Heart left ventricle (tissue), 16 donors: ENCODE results near the gene FLII. TPM values are rescaled to one million over a fixed set of nuclear protein-coding genes. Genes with fewer than 3 reads are reported as not detected.

Experiments used
- ATAC-seq, 4 donors: fragments of 200-7000 bp; cut with Tn5 transposase; one replicate each; pipeline ENCODE4 v1.9.1; 2020 to 2022; ENCODE audit warnings: moderate library complexity in 4 of 4, mild to moderate bottlenecking in 3 of 4, moderate number of reproducible peaks in 1 of 4
- DNase-seq, 5 donors: peaks; one replicate each; pipeline ENCODE4 v3.0.0-alpha.2; 2020
- H3K27ac ChIP-seq, 12 donors: fragments of 200-600 bp; sonication (generic) in 4 of 12; one replicate each; pipeline versions ENCODE4 v1.5.0 to v1.8.0; 2016 to 2022; ENCODE audit warnings: mild to moderate bottlenecking in 2 of 12
- H3K27me3 ChIP-seq, 9 donors: fragments of 200-600 bp; sonication (generic) in 2 of 9; one replicate each; pipeline versions ENCODE4 v1.5.1 to v1.8.0; 2016 to 2022; ENCODE audit warnings: mild to moderate bottlenecking in 3 of 9
- H3K36me3 ChIP-seq, 9 donors: fragments of 200-600 bp; sonication (generic) in 2 of 9; one replicate each; pipeline versions ENCODE4 v1.5.0 to v1.8.0; 2018 to 2022; ENCODE audit warnings: mild to moderate bottlenecking in 2 of 9
- H3K4me1 ChIP-seq, 12 donors: fragments of 200-600 bp; sonication (generic) in 4 of 12; one replicate each; pipeline versions ENCODE4 v1.5.0 to v1.8.0; 2016 to 2022; ENCODE audit warnings: mild to moderate bottlenecking in 3 of 12
- H3K4me3 ChIP-seq, 12 donors: fragments of 200-600 bp; sonication (generic) in 4 of 12; one replicate each; pipeline versions ENCODE4 v1.5.0 to v1.8.0; 2017 to 2022; ENCODE audit warnings: mild to moderate bottlenecking in 9 of 12, moderate library complexity in 4 of 12
- H3K9me3 ChIP-seq, 12 donors: fragments of 200-600 bp; sonication (generic) in 4 of 12; one replicate each; pipeline versions ENCODE4 v1.5.0 to v1.8.0; 2016 to 2022; ENCODE audit warnings: mild to moderate bottlenecking in 1 of 12
- CTCF ChIP-seq, 12 donors: fragments of 200-600 bp; sonication (generic) in 4 of 12; IDR thresholded peaks; one replicate each; pipeline versions ENCODE4 v1.5.0 to v1.8.0; 2018 to 2022; ENCODE audit warnings: antibody characterized with exemption in 12 of 12, mild to moderate bottlenecking in 5 of 12
- POLR2A ChIP-seq, 2 donors: fragments of 450-650 bp; IDR thresholded peaks; one replicate each; pipeline ENCODE4 v1.6.1; 2017; ENCODE audit warnings: antibody characterized with exemption in 2 of 2, mild to moderate bottlenecking in 2 of 2, moderate library complexity in 2 of 2
- WGBS, 4 donors: extraction: QIAGEN DNeasy Blood & Tissue Kit in 2 of 4; methylation state at CpG; one replicate each; pipeline versions ENCODE4 v1.1.5 to v1.1.7; 2013 to 2018; 5-methylcytosine and 5-hydroxymethylcytosine counted together
- intact Hi-C, 10 donors: fragments of 100-400 bp; cut with DNase I; formaldehyde crosslinking; loops; one replicate each; pipeline versions ENCODE4 v1.11.1 to v1.14.2; 2022
- polyA plus RNA-seq, 2 donors: library from polyadenylated mRNA; stranded (reverse); fragments of 200-250 nt; gene quantifications; one replicate each; pipeline ENCODE4 v1.2.3, GENCODE V29; 2013
- total RNA-seq, 9 donors: library from RNA; depleted of rRNA in 2 of 9; stranded (reverse); fragments of >200 nt in 2 of 9; fragmentation: NEBNext Ultra II Directional in 3 of 9; extraction: Animal tissue kit (Norgen Biotek cat#: 25700) in 3 of 9; gene quantifications; one replicate each; pipeline versions ENCODE4 v1.1.0 to v1.2.4, GENCODE V29; 2016 to 2023
- donor health status: ischemic (EF 13 %, LVEDD 7.1; RV severe dilation, severe dysfunction).
- donor health status: healthy with polysubstance abuse.
- donor health status: DM: no; HTN: yes; CAD: no.
- donor health status: DM: no; HTN: no; CAD: no.
- donor health status: ischemic (EF 25% LVEDD 6.9; RV normal size, moderate dysfunction).
- donor health status: ischemic (EF 25% LVEDD 5.7; RV mildly dilated, moderate dysfunction).
- donor health status: healthy.
- donor health status: DM: yes; HTN: yes; CAD: no.
- donor health status: ischemic (EF 35%, LVEDD 5.7; RV mildly dilated, moderate dysfunction).
- donor health status: nonischemic (EF 11% LVEDD 7.7; RV severe dilation, severe dysfunction).
- donor health status: DM: yes; HTN: yes; CAD: no.
- donor health status: PGD.
- donor health status: ischemic (EF 29% LVEDD 5.4; RV normal size, mild dysfunction).
- donor health status: nonischemic (EF 23%, LVEDD 6.1; RV moderate dilation, normal function).

FLII gene
- total and polyA plus RNA-seq, 11 donors = 218 to 535 (median 321) TPM

DNA sequence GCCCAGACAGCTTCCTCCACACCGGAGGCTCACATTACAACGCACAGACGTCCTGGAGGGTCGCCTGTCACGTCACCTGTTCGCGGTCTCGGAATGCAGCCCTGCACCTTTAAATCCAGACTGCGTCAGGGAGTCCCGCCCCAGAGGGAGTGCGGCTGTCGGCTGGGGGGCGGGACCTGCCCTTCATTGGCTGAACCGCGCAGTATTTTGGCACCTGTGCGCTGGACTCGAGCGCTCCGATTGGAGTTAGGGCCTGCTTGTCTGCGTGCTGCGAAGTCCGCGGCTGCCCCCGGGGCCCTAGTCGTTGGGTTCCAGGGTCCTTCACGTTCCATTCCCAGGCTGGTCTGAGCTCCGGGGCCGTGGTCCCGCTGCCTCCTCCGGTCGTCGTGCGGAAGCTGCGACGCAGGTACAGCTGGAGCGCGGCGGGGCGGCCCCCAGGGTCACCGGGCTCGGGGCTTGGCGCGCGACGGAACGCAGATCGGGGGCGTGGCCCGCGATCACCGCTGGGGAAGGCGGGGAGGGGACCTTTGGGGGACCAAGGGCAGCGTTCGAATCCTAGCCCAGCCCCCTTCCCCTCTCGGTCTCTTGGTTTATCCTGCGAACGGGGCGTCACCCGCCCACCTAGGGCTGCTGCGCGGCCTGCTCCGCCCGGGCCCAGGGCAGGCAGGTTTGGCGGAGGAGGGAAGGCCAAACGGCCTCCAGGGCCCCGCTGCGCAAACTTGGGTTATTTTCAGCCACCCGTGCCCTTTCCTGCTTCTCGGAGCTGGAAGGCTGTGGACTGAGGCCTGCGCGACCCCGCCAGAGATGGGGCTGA is 2.0 kb upstream of the FLII start, which contains the start of gene MIEF2:
Gene MIEF2 (plus strand): TSS at position 331 of the 814 bp plus-strand sequence. CDS start 2,059 bp downstream, outside the sequence.
- DNase-seq = peak; percentile 97 to 98 (median 97)
- TF ChIP-seq CTCF (IDR thresholded peaks at IDR 0.05) = no peak
- peak; percentile 30 to 62 for TF ChIP-seq POLR2A (IDR thresholded peaks at IDR 0.05)
- H3K4me1 ChIP-seq = peaks cover 6 to 62% (median 50%) of the 10 kb centered on the region in 12 donors
- H3K36me3 ChIP-seq = peaks cover 0 to 40% (median 36%) of the 10 kb centered on the region in 9 donors
- H3K9me3 ChIP-seq = no peaks in the 10 kb centered on the region
- WGBS, 4 donors = 0 to 1% (median 0%) methylated on average over 23 to 72 of the region's 72 CpGs
- H3K27ac ChIP-seq = peak within 1 kb of the TSS; percentile 78 to 99 (median 95)
- H3K4me3 ChIP-seq = peak within 1 kb of the TSS; percentile 58 to 94 (median 84)
- intact Hi-C loops = loop anchor here in 7 of 10 donors (2.0 to 10.0 kb wide), 6 partner anchors 14 to 78 kb away; partner anchors contain the start of genes TOP3A (in 4 of the 7), SMCR8 (in 3 of the 7), ALKBH5 (in 1 of the 7) and LLGL1 (in 1 of the 7)
- no peaks in the 10 kb centered on the region for H3K27me3 ChIP-seq
- ATAC-seq = peak; percentile 82 to 87 (median 87)

DNA sequence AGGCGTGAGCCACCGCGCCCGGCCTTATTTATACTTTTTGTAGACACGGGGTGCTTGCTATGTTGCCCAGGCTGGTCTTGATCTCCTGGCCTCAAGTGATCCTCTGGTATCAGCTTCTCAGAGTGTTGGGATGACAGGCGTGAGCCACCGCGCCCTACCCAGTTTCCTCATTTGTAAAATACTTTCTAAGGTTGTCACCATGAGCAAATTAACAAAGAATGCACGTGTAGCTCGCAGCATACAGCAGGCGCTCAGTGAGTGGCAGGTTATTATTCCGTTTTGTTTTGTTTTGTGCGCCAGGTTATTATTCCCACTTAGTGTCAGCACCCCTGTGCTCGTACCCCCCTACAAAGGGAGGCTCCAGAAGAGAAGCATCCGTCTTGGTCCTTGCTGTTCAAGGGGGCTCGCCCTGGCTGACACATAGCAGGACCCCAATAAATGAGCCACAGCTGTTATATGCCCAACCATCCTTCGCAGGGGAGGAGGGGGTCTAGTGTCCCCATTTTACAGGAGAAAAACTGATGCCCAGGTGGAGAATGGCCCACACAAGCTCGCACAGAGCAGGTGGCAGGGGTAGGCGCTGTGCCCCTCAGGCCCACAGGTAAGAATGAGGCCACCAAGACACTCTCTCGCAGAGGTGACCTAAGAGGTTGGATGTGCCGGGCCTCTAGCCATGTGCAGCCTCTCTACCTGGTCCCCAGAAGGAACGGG is 1.2 kb upstream of the FLII start:
- intact Hi-C loops = loop anchor here in 8 of 10 donors (2.0 to 10.0 kb wide), 8 partner anchors 13 to 77 kb away; partner anchors contain the start of genes TOP3A (in 5 of the 8), SMCR8 (in 4 of the 8), ALKBH5 (in 2 of the 8) and LLGL1 (in 2 of the 8)
- TF ChIP-seq CTCF (IDR thresholded peaks at IDR 0.05) = no peak
- no peak for TF ChIP-seq POLR2A (IDR thresholded peaks at IDR 0.05)
- no peak for DNase-seq
- Histone ChIP-seq H3K9me3 (no peaks in the 10 kb centered on the region), H3K4me1 (peaks cover 6 to 62% (median 50%) of the 10 kb centered on the region in 12 donors), H3K36me3 (peaks cover 0 to 40% (median 36%) of the 10 kb centered on the region in 9 donors), H3K27ac (peak overlapping the region; percentile 78 to 99 (median 95)), H3K27me3 (no peaks in the 10 kb centered on the region), H3K4me3 (peak overlapping the region; percentile 58 to 94 (median 84))
- 65 to 71% (median 68%) methylated on average over 16 to 22 of the region's 22 CpGs for WGBS, 4 donors
- no peak for ATAC-seq

DNA sequence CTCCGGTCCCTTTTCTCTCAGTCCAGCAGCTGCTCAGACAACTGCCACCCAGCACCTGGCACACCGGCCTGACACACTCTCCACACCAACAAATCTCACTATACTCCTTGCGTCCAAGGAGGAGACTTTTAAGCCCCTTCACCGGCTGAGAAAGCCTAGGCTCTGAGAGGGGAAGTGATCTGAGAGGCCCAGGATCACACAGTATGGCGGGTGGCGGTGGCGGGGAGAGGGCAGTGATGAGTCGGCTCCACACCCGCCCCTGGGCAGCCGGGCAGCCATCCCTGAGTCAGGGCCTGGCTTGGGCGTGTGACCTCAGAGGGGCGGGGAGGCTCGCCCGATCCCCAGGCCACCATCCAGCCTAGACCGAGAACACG is 569 bp downstream of the FLII start:
- DNase-seq = peak; percentile 75 to 89 (median 88)
- H3K4me1 ChIP-seq = peaks cover 6 to 60% (median 49%) of the 10 kb centered on the region in 12 donors
- ATAC-seq = peak; percentile 52 to 74 (median 66)
- no peak for TF ChIP-seq POLR2A (IDR thresholded peaks at IDR 0.05)
- TF ChIP-seq CTCF (IDR thresholded peaks at IDR 0.05) = peak in 2 of 12 donors; percentile 4 to 22
- no peaks in the 10 kb centered on the region for H3K9me3 ChIP-seq
- H3K27me3 ChIP-seq = no peaks in the 10 kb centered on the region
- H3K4me3 ChIP-seq = peak overlapping the region; percentile 68 to 100 (median 94)
- intact Hi-C loops = loop anchor here in 3 of 10 donors (2.0 to 10.0 kb wide), 5 partner anchors 33 to 75 kb away; partner anchors contain the start of genes ALKBH5 (in 1 of the 3), LLGL1 (in 1 of the 3), SMCR8 (in 1 of the 3) and TOP3A (in 1 of the 3)
- WGBS, 4 donors = 0% methylated on average over 13 to 16 of the region's 16 CpGs
- peaks cover 0 to 40% (median 37%) of the 10 kb centered on the region in 9 donors for H3K36me3 ChIP-seq
- H3K27ac ChIP-seq = peak overlapping the region; percentile 93 to 99 (median 98)
